HUES6 (cell line): ENCODE measurements around the gene HPDL.

Source experiments
- H3K27ac ChIP-seq: 2 replicates; pipeline ENCODE4 v1.7.0; 2013; ENCODE audit warnings: low read depth, mild to moderate bottlenecking, low read length, inconsistent platforms
- H3K27me3 ChIP-seq: 2 replicates; pipeline ENCODE4 v1.6.1; 2013; ENCODE audit warnings: low read length; ENCODE audit not compliant: control insufficient read depth, insufficient read depth
- H3K36me3 ChIP-seq: 2 replicates; pipeline ENCODE4 v1.6.1; 2013; ENCODE audit warnings: low read length; ENCODE audit not compliant: control insufficient read depth, insufficient read depth
- H3K4me1 ChIP-seq: 2 replicates; pipeline ENCODE4 v1.6.1; 2013; ENCODE audit warnings: low read length; ENCODE audit not compliant: control insufficient read depth, insufficient read depth
- H3K4me3 ChIP-seq: 2 replicates; pipeline ENCODE4 v1.5.1; 2013; ENCODE audit warnings: low read depth, low read length
- H3K9ac ChIP-seq: one replicate; pipeline ENCODE4 v1.6.1; 2013; ENCODE audit warnings: mild to moderate bottlenecking, low read length
- H3K9me3 ChIP-seq: 2 replicates; pipeline ENCODE4 v1.6.1; 2013; ENCODE audit warnings: low read depth, low read length; ENCODE audit not compliant: control insufficient read depth, insufficient read depth

The HPDL gene

GRCh38 chr1:45378184-45378583 lies 51.5 kb downstream of the HPDL start:
- no peak overlapping the region for H3K27ac ChIP-seq
- H3K9me3 ChIP-seq, result no peaks in the 10 kb centered on the region
- no peaks in the 10 kb centered on the region for H3K27me3 ChIP-seq

More at GRCh38 chr1:45378184-45378583, 51.5 kb downstream of the HPDL start:
- Histone ChIP-seq H3K36me3 (no peaks in the 10 kb centered on the region; the same call in 1 of the 2 replicates), H3K4me1 (no peaks in the 10 kb centered on the region), H3K9ac (no peak overlapping the region), H3K4me3 (no peak overlapping the region)
